Neural progenitor cell (in vitro differentiated cells): Measurements from ENCODE around the gene METTL1. TPM values are rescaled to one million over a fixed set of nuclear protein-coding genes. Genes with fewer than 3 reads are reported as not detected.

Source experiments
- DNase-seq: peaks from one replicate; pipeline ENCODE4 v3.0.0-alpha.2; 2016; ENCODE audit warnings: low spot score
- H2AFZ ChIP-seq: fragments of 200-600 bp; sonication (generic); replicated peaks from 2 replicates; pipeline ENCODE4 v1.6.1; 2016; ENCODE audit warnings: antibody characterized with exemption
- H3F3A ChIP-seq: fragments of 200-600 bp; sonication (generic); 2 replicates; pipeline ENCODE4 v1.6.1; 2016; ENCODE audit warnings: antibody characterized with exemption, low read depth
- H3K27ac ChIP-seq: fragments of 200-600 bp; sonication (generic); 2 replicates; pipeline ENCODE4 v1.5.1; 2016; ENCODE audit warnings: mild to moderate bottlenecking
- H3K27me3 ChIP-seq: fragments of 200-600 bp; sonication (generic); 2 replicates; pipeline ENCODE4 v1.6.1; 2016; ENCODE audit warnings: mild to moderate bottlenecking, moderate library complexity
- H3K36me3 ChIP-seq: fragments of 200-600 bp; sonication (generic); 2 replicates; pipeline ENCODE4 v1.5.1; 2016
- H3K4me1 ChIP-seq: fragments of 200-600 bp; sonication (generic); 2 replicates; pipeline ENCODE4 v1.6.1; 2016; ENCODE audit warnings: mixed run types
- H3K4me2 ChIP-seq: fragments of 200-600 bp; sonication (generic); 2 replicates; pipeline ENCODE4 v1.6.1; 2016
- H3K4me3 ChIP-seq: fragments of 200-600 bp; sonication (generic); 2 replicates; pipeline ENCODE4 v1.5.1; 2016
- H3K79me2 ChIP-seq: fragments of 200-600 bp; sonication (generic); 2 replicates; pipeline ENCODE4 v1.6.1; 2016; ENCODE audit warnings: low read depth
- H3K9ac ChIP-seq: fragments of 200-600 bp; sonication (generic); 2 replicates; pipeline ENCODE4 v1.6.1; 2016
- H3K9me3 ChIP-seq: fragments of 200-600 bp; sonication (generic); 2 replicates; pipeline ENCODE4 v1.5.1; 2016; ENCODE audit warnings: low read depth
- H4K20me1 ChIP-seq: fragments of 200-600 bp; sonication (generic); 2 replicates; pipeline ENCODE4 v1.6.1; 2016; ENCODE audit warnings: low read depth
- H3K27ac Mint-ChIP-seq: 3 replicates; pipeline ENCODE4 v1.8.0; 2021; ENCODE audit warnings: mixed read lengths
- H3K27me3 Mint-ChIP-seq: 2 replicates; pipeline ENCODE4 v1.8.0; 2022; ENCODE audit warnings: low read depth, mild to moderate bottlenecking, inconsistent platforms, moderate library complexity, mixed read lengths; ENCODE audit not compliant: insufficient read depth
- H3K36me3 Mint-ChIP-seq: 3 replicates; pipeline ENCODE4 v1.8.0; 2021; ENCODE audit warnings: mixed read lengths
- H3K4me1 Mint-ChIP-seq: 3 replicates; pipeline ENCODE4 v1.8.0; 2021; ENCODE audit warnings: mixed read lengths
- H3K4me3 Mint-ChIP-seq: 3 replicates; pipeline ENCODE4 v1.8.0; 2021; ENCODE audit warnings: mild to moderate bottlenecking, moderate library complexity, mixed read lengths
- H3K9me3 Mint-ChIP-seq: 3 replicates; pipeline ENCODE4 v1.8.0; 2020; ENCODE audit warnings: mixed read lengths
- EZH2 ChIP-seq: fragments of 200-600 bp; sonication (generic); IDR thresholded peaks from 2 replicates; pipeline ENCODE4 v1.6.1; 2017; ENCODE audit warnings: antibody characterized with exemption, mild to moderate bottlenecking, moderate library complexity
- EZH2phosphoT487 ChIP-seq: fragments of 200-600 bp; sonication (generic); IDR thresholded peaks from 2 replicates; pipeline ENCODE4 v1.6.1; 2017; ENCODE audit warnings: antibody characterized with exemption
- total RNA-seq: library from RNA; depleted of rRNA; stranded (reverse); fragments of >200 nt; gene quantifications from 2 replicates; pipeline ENCODE4 v1.2.3, GENCODE V29; 2015; ENCODE audit warnings: low replicate concordance
- TF ChIP-seq, protein P1 (sequence below): fragments of 200-600 bp; sonication (generic); IDR thresholded peaks from 2 replicates; pipeline ENCODE4 v1.5.1; 2017; ENCODE audit warnings: antibody characterized with exemption, mild to moderate bottlenecking

Gene METTL1
- total RNA-seq, 1 donor from 2014 or later: 5.6 TPM

DNA sequence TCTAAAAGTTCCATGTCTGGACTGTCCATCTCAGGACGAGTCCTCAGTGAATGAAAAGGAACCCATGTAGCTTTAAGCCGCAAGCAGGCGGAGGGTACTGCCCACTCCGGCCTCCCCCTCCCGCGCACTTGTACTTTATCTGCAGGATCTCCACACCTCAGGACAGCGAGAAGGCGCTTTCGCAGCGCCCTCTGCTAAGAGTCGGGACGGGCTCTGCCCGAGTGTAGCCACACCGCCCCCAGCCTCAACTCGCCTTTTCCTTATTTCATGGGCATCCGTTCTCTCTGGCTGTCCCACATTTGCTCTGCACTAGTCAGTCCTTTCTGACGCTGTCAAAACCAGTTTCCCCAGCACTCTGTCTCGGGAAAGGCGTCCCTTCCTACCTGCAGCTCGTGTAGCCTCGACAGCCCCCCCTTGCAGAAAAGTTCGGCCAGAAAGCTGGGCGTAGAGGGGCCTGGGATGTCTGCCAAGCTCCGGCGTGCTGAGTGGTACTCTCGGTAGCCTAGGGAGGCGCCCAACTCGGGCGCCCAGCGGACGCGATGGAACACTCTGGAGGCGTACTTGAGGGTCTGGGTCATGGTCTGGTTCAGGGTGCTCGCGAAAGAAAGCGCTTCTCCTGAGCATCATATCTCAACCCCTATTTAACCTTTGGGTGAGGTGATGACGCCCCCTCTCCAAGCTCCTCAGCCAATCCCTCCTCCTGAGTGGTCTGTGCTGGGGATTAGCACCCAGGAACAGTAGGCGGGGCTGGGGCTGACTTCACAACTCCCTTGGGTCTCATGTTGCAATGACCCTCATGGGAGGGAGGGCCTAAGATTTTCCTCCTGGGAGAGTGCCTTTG is 5.2 kb downstream of the METTL1 start, which contains the start of gene CYP27B1:
TSS of gene CYP27B1 (minus strand) at position 615 of the 841 bp plus-strand sequence. CDS start at position 578, 37 bp downstream.
- TF ChIP-seq EZH2 (no peak), EZH2phosphoT487 (no peak)
- TF ChIP-seq, protein P1, sequence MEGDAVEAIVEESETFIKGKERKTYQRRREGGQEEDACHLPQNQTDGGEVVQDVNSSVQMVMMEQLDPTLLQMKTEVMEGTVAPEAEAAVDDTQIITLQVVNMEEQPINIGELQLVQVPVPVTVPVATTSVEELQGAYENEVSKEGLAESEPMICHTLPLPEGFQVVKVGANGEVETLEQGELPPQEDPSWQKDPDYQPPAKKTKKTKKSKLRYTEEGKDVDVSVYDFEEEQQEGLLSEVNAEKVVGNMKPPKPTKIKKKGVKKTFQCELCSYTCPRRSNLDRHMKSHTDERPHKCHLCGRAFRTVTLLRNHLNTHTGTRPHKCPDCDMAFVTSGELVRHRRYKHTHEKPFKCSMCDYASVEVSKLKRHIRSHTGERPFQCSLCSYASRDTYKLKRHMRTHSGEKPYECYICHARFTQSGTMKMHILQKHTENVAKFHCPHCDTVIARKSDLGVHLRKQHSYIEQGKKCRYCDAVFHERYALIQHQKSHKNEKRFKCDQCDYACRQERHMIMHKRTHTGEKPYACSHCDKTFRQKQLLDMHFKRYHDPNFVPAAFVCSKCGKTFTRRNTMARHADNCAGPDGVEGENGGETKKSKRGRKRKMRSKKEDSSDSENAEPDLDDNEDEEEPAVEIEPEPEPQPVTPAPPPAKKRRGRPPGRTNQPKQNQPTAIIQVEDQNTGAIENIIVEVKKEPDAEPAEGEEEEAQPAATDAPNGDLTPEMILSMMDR: no peak

DNA sequence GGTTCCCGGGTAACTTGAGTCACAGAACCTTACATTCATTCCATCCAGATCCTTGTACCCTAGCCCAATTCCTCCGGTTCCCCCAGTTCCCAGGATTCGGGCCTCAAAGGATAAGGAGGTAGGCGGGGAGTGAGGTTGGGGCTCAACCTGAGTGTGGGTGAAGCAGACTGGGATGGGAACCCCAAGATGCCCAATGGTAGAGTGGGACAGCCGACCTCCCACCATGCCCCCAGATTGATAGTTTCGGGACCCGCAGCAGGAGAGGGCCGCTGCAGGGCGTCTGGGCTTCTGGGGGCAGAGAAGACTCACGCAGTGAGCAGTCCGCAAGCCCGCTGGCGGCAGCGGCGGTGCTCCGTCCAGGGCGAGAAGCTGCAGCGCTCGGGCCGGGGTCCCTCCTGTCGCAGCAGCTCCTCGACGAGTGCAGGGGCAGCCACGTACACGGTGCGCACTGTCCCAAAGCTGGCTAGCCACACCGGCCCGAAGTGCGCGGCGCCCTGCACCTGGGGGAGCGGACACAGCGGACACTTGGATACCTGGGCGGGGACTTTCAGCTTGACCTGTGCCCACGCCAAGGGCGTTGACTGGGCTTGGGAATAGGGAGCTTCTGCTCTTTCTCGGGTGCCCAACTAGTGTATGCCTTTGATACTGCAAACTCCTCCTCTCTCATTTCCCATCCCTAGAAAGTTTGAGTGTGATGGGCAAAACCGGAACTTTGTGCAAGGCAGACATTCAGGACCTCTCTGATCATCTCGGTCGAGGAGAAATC is 6.0 kb downstream of the METTL1 start:
- Histone ChIP-seq H3K79me2 (peaks cover 2% of the 10 kb centered on the region), H3K4me1 (peaks cover 24% of the 10 kb centered on the region), H2AFZ (no peak overlapping the region), H3F3A (peaks cover 31% of the 10 kb centered on the region), H3K9ac (no peak overlapping the region), H3K4me2 (peak overlapping the region; percentile 79), H3K27me3 (peaks cover 62% of the 10 kb centered on the region), H3K36me3 (no peaks in the 10 kb centered on the region), H3K9me3 (no peaks in the 10 kb centered on the region), H4K20me1 (peaks cover 46% of the 10 kb centered on the region), H3K27ac (no peak overlapping the region), H3K4me3 (peak overlapping the region; percentile 44)
- Mint-ChIP-seq H3K36me3 (peaks cover 18% of the 10 kb centered on the region), H3K4me1 (peaks cover 19% of the 10 kb centered on the region), H3K4me3 (peak overlapping the region; percentile 76), H3K9me3 (peaks cover 2% of the 10 kb centered on the region), H3K27ac (no peak overlapping the region), H3K27me3 (peaks cover 52% of the 10 kb centered on the region)
- DNase-seq: no peak
- TF ChIP-seq, protein P1: no peak
- peak; percentile 85 for TF ChIP-seq EZH2phosphoT487
- TF ChIP-seq EZH2: peak; percentile 95

More for the DNA sequence above, 5.2 kb downstream of the METTL1 start, which contains the start of gene CYP27B1:
- H3K27me3 Mint-ChIP-seq: peaks cover 52% of the 10 kb centered on the region
- peaks cover 31% of the 10 kb centered on the region for H3F3A ChIP-seq
- peak; percentile 79 for DNase-seq
- H3K79me2 ChIP-seq: peaks cover 8% of the 10 kb centered on the region
- peaks cover 24% of the 10 kb centered on the region for H3K4me1 ChIP-seq
- H4K20me1 ChIP-seq: peaks cover 38% of the 10 kb centered on the region
- no peak within 1 kb of the TSS for H3K9ac ChIP-seq
- H3K4me2 ChIP-seq: peak within 1 kb of the TSS; percentile 79
- H3K27ac Mint-ChIP-seq: no peak within 1 kb of the TSS
- peaks cover 26% of the 10 kb centered on the region for H3K4me1 Mint-ChIP-seq
- peaks cover 62% of the 10 kb centered on the region for H3K27me3 ChIP-seq
- no peaks in the 10 kb centered on the region for H3K36me3 ChIP-seq
- H3K9me3 ChIP-seq: no peaks in the 10 kb centered on the region
- H3K36me3 Mint-ChIP-seq: peaks cover 18% of the 10 kb centered on the region
- peak within 1 kb of the TSS; percentile 76 for H3K4me3 Mint-ChIP-seq
- H3K27ac ChIP-seq: no peak within 1 kb of the TSS
- peaks cover 4% of the 10 kb centered on the region for H3K9me3 Mint-ChIP-seq
- H3K4me3 ChIP-seq: peak within 1 kb of the TSS; percentile 44
- H2AFZ ChIP-seq: no peak within 1 kb of the TSS

DNA sequence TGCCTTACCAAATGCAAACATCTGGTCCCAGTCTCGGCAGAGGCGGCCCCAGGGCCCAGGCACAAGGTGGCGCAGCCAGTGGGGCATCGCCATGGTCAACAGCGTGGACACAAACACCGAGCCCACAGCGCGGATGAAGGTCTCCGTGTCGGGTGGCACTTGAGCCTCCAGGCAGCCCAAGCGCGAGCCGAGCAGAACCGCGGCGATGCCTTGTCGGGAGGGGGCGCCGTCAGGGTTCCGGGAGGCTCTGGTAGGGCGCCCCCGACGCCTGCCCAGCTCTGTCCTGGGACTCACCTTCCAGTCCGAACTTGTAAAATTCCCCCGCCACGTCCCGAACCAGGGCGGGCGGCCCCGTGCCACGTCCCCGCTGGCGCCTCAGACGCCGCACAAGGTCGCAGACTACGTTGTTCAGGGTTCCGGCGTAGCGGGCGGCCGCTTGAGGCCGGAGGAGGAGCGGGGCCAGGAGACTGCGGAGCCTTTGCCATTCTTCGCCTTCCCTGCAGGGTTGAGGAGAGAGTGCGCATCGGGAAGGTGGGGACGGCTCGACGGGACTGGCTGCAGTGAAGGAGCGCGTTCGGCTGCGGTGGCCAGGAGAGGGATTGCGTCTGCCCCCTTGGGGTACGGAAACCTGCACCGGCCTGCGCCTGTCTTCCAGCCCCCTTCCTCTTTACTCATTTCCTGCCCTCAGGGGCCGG is 6.8 kb downstream of the METTL1 start:
- H3K36me3 ChIP-seq: no peaks in the 10 kb centered on the region
- peaks cover 24% of the 10 kb centered on the region for H3K4me1 ChIP-seq
- peaks cover 14% of the 10 kb centered on the region for H3K4me1 Mint-ChIP-seq
- peaks cover 53% of the 10 kb centered on the region for H4K20me1 ChIP-seq
- peaks cover 15% of the 10 kb centered on the region for H3K36me3 Mint-ChIP-seq
- peak; percentile 73 for DNase-seq
- no peak overlapping the region for H3K9ac ChIP-seq
- H3K9me3 Mint-ChIP-seq: peaks cover 2% of the 10 kb centered on the region
- no peaks in the 10 kb centered on the region for H3K9me3 ChIP-seq
- no peaks in the 10 kb centered on the region for H3K79me2 ChIP-seq
- H3K4me3 ChIP-seq: peak overlapping the region; percentile 44
- H3K4me3 Mint-ChIP-seq: peak overlapping the region; percentile 50
- H3F3A ChIP-seq: peaks cover 31% of the 10 kb centered on the region
- H3K27ac Mint-ChIP-seq: no peak overlapping the region
- H3K27me3 Mint-ChIP-seq: peaks cover 52% of the 10 kb centered on the region
- H2AFZ ChIP-seq: peak overlapping the region; percentile 88
- H3K4me2 ChIP-seq: peak overlapping the region; percentile 79
- peaks cover 62% of the 10 kb centered on the region for H3K27me3 ChIP-seq
- no peak overlapping the region for H3K27ac ChIP-seq
- TF ChIP-seq, protein P1: peak; percentile 51
- TF ChIP-seq EZH2phosphoT487 (peak; percentile 99), EZH2 (peak; percentile 99)
